ENCODE results near the gene DDI1. TPM values are rescaled to one million over a fixed set of nuclear protein-coding genes. Genes with fewer than 3 reads are reported as not detected.
"Not testable (repeated sequence)": the region's sequence is repeated elsewhere in the genome, so short reads cannot be mapped to it uniquely, and the experiment has no call there.

Gene DDI1
- total RNA-seq, 1 experiment from 2014 or later = not detected

DNA sequence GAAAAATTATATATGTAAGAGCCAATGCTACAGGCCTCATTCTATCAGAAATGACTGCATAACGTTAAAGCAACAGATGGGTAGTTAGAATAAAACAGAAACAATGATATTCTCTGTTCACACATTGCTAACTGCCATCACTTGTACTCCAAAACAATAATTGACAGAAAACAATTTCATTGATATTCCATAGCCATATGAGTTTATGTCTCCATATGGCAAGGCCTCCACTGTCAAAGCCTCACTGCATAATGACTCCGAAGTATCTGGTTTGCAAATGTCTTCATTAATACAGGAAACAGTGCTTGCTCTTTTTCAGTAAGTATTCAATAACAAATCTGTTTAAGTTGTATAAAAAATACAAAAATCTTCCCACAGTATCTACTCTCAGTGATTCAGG, 9.9 kb downstream of the DDI1 start:
- no peaks in the 10 kb centered on the region for H3K4me1 Mint-ChIP-seq (ENCODE audit: low read depth, unreplicated experiment)
- no peaks in the 10 kb centered on the region for H3K9me3 Mint-ChIP-seq (ENCODE audit: low read depth, unreplicated experiment)
- H3K36me3 Mint-ChIP-seq (ENCODE audit: insufficient read depth, unreplicated experiment) = no peaks in the 10 kb centered on the region
- H3K27me3 Mint-ChIP-seq (ENCODE audit: unreplicated experiment) = no peaks in the 10 kb centered on the region
- CTCF ChIA-PET = no interaction called here
- no peak overlapping the region for H3K4me3 Mint-ChIP-seq (ENCODE audit: low read depth, unreplicated experiment)
- no TSS peak for BruUV-seq (replicated peaks)
- no peak overlapping the region for H3K27ac Mint-ChIP-seq (ENCODE audit: unreplicated experiment)
- TF ChIP-seq, protein P1, sequence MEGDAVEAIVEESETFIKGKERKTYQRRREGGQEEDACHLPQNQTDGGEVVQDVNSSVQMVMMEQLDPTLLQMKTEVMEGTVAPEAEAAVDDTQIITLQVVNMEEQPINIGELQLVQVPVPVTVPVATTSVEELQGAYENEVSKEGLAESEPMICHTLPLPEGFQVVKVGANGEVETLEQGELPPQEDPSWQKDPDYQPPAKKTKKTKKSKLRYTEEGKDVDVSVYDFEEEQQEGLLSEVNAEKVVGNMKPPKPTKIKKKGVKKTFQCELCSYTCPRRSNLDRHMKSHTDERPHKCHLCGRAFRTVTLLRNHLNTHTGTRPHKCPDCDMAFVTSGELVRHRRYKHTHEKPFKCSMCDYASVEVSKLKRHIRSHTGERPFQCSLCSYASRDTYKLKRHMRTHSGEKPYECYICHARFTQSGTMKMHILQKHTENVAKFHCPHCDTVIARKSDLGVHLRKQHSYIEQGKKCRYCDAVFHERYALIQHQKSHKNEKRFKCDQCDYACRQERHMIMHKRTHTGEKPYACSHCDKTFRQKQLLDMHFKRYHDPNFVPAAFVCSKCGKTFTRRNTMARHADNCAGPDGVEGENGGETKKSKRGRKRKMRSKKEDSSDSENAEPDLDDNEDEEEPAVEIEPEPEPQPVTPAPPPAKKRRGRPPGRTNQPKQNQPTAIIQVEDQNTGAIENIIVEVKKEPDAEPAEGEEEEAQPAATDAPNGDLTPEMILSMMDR (IDR thresholded peaks at IDR 0.05; ENCODE audit: unreplicated experiment) = no peak
- DNase-seq = no peak
- intact Hi-C loops (cut with micrococcal nuclease; ENCODE audit: unreplicated experiment) = no loop called here

DNA sequence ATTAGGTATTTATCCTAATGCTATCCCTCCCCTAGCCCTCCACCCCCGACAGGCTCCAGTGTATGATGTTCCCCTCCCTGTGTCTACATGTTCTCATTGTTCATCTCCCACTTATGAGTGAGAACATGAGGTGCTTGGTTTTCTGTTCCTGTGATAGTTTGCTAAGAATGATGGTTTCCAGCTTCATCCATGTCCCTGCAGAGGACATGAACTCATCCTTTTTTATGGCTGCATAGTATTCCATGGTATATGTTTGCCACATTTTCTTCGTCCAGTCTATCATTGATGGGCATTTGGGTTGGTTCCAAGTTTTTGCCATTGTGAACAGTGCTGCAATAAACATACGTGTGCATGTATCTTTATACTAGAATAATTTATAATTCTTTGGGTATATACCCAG, 10.4 kb downstream of the DDI1 start:
- H3K27ac Mint-ChIP-seq (ENCODE audit: unreplicated experiment); H3K27me3 Mint-ChIP-seq (ENCODE audit: unreplicated experiment); DNase-seq; H3K36me3 Mint-ChIP-seq (ENCODE audit: insufficient read depth, unreplicated experiment); H3K9me3 Mint-ChIP-seq (ENCODE audit: low read depth, unreplicated experiment); BruUV-seq (replicated peaks); CTCF ChIA-PET; H3K4me1 Mint-ChIP-seq (ENCODE audit: low read depth, unreplicated experiment); H3K4me3 Mint-ChIP-seq (ENCODE audit: low read depth, unreplicated experiment); intact Hi-C loops (cut with micrococcal nuclease; ENCODE audit: unreplicated experiment): not testable (repeated sequence)

DNA sequence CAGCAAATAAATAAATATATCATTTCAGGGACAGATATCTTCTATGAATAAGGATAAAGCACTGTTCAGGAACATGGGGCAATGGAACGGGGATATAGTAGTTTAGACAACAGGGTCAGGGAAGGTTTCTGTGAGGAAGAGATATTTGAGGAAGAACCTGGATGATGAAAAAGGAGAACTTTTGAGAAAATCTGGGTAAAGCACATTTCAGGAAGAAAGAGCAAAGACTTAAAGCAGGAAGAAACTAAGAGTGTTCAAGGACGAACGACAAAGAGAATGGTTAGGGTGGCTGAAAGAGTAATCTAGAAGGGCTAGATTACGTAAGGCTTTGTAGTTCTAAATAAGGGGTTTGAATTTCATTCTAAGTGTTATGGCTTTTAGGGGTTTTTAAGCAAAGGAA, 12.7 kb downstream of the DDI1 start:
- CTCF ChIA-PET = no interaction called here
- no TSS peak for BruUV-seq (replicated peaks)
- peaks cover 2% of the 10 kb centered on the region for H3K4me1 Mint-ChIP-seq (ENCODE audit: low read depth, unreplicated experiment)
- no peak overlapping the region for H3K27ac Mint-ChIP-seq (ENCODE audit: unreplicated experiment)
- TF ChIP-seq, protein P1 (IDR thresholded peaks at IDR 0.05; ENCODE audit: unreplicated experiment) = no peak
- intact Hi-C loops (cut with micrococcal nuclease; ENCODE audit: unreplicated experiment) = no loop called here
- H3K9me3 Mint-ChIP-seq (ENCODE audit: low read depth, unreplicated experiment) = no peaks in the 10 kb centered on the region
- no peaks in the 10 kb centered on the region for H3K27me3 Mint-ChIP-seq (ENCODE audit: unreplicated experiment)
- H3K36me3 Mint-ChIP-seq (ENCODE audit: insufficient read depth, unreplicated experiment) = no peaks in the 10 kb centered on the region
- no peak overlapping the region for H3K4me3 Mint-ChIP-seq (ENCODE audit: low read depth, unreplicated experiment)
- DNase-seq = no peak

DNA sequence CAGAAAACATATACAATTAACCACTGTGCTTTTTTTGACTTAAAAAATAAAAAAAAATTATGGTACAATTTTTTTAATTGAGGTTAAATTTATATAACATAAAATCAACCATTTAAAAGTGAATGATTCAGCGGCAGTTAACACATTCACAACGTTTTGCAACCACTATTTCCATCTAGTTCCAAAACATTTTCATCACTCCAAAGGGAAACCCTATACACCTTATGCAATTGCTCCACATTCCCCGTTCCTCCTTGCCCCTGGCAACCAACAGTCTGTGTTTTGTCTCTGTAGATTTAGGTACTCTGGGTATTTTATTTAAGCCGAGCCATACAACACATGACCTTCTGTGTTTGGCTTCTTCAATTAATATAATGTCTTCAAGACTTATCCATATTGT, 15.3 kb downstream of the DDI1 start:
- intact Hi-C loops (cut with micrococcal nuclease; ENCODE audit: unreplicated experiment) = no loop called here
- Mint-ChIP-seq H3K9me3 (ENCODE audit: low read depth, unreplicated experiment) (no peaks in the 10 kb centered on the region), H3K4me1 (ENCODE audit: low read depth, unreplicated experiment) (peaks cover 8% of the 10 kb centered on the region), H3K27me3 (ENCODE audit: unreplicated experiment) (no peaks in the 10 kb centered on the region), H3K4me3 (ENCODE audit: low read depth, unreplicated experiment) (no peak overlapping the region), H3K36me3 (ENCODE audit: insufficient read depth, unreplicated experiment) (no peaks in the 10 kb centered on the region), H3K27ac (ENCODE audit: unreplicated experiment) (no peak overlapping the region)
- TF ChIP-seq, protein P1 (IDR thresholded peaks at IDR 0.05; ENCODE audit: unreplicated experiment) = no peak
- no TSS peak for BruUV-seq (replicated peaks)
- DNase-seq = no peak
- CTCF ChIA-PET = no interaction called here

DNA sequence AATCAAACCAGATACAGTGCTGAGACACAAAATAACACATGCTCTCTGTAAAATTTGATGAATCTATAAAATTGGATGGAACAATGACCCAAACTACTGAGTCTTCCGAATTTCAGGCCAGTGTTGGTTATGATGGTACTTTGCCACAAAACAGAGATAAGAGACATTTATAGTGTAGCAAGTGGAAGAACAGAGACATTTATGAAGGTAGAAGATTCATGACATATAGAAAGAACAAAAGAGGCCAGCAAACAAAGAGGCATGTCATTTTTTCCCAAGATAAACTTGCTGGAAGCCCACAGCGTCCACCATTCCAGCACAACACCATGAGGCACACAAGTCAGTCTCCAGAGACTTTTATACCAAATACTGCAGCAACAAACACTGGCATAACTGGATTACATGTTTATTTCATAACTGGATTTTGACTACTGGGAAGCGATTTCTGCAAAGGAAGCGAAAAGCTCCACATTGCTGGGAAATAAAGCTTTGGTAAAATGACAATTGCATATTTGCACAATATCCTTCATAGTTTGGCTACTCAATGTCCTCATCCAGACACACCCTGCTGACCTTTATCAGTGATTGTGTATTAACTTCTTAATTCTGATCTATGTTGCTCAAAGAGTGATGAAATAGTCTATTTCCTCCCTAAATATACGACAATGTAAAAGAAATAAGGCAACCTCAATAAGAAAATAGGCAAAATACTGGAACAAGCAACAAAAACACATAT, 17.5 kb downstream of the DDI1 start:
- H3K4me1 Mint-ChIP-seq (ENCODE audit: low read depth, unreplicated experiment) = peaks cover 8% of the 10 kb centered on the region
- CTCF ChIA-PET = no interaction called here
- TF ChIP-seq, protein P1 (IDR thresholded peaks at IDR 0.05; ENCODE audit: unreplicated experiment) = no peak
- no TSS peak for BruUV-seq (replicated peaks)
- intact Hi-C loops (cut with micrococcal nuclease; ENCODE audit: unreplicated experiment) = no loop called here
- no peak overlapping the region for H3K4me3 Mint-ChIP-seq (ENCODE audit: low read depth, unreplicated experiment)
- DNase-seq = no peak
- H3K36me3 Mint-ChIP-seq (ENCODE audit: insufficient read depth, unreplicated experiment) = no peaks in the 10 kb centered on the region
- H3K27ac Mint-ChIP-seq (ENCODE audit: unreplicated experiment) = no peak overlapping the region
- H3K9me3 Mint-ChIP-seq (ENCODE audit: low read depth, unreplicated experiment) = no peaks in the 10 kb centered on the region
- H3K27me3 Mint-ChIP-seq (ENCODE audit: unreplicated experiment) = no peaks in the 10 kb centered on the region
